ENCODE measurements around the gene NGLY1.

DNA sequence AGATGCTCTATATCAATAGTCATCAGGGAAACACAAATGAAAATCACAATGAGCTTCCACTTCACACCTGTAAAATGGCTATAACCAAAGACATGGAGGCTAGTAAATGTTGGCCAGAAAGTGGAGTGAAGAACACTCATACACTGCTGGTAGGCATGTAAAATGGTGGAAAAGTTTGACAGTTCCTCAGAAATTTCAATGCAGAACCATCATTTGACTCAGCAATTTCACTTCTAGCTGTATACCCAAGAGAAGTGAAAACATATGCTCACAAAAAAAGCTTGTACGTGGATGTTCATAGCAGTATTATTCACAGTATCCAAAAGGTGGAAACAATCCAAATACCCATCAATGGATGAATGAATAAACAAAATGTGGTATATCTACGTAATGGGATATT lies 99.4 kb downstream of the NGLY1 start:
- no peak for TF ChIP-seq GATA2 (IDR thresholded peaks at IDR 0.05; ENCODE audit: low read depth, low read length)
- no peak for TF ChIP-seq GATA3 (IDR thresholded peaks at IDR 0.05; ENCODE audit: low read depth, low read length)
